K562 (cell line): ENCODE measurements around the gene KIF19.

Experiments used
- CTCF ChIP-seq, 3 experiments: IDR thresholded peaks in 2 of 3; conservative IDR thresholded peaks in 1 of 3; 2 replicates each; pipeline ENCODE4 v1.5.1; 2011 to 2012; ENCODE audit warnings: low read length in 3 of 3, mild to moderate bottlenecking in 3 of 3, control low read depth in 2 of 3, improper control_type of control experiment in 1 of 3, inconsistent platforms in 1 of 3, low read depth in 1 of 3, mixed read lengths in 1 of 3, moderate library complexity in 1 of 3; ENCODE audit not compliant: insufficient read depth in 2 of 3
- ZNF695 ChIP-seq: fragments of 450-650 bp; formaldehyde crosslinking; IDR thresholded peaks from 2 replicates; pipeline ENCODE4 v1.4.0; 2020; ENCODE audit warnings: mild to moderate bottlenecking, moderate library complexity

GRCh38 chr17:74287031-74287602 lies 38.9 kb upstream of the KIF19 start:
- no peak for TF ChIP-seq CTCF (IDR thresholded peaks at IDR 0.05 in 2 of 3, conservative IDR thresholded peaks at IDR 0.05 in 1 of 3; ENCODE audit: insufficient read depth in 2 of 3, low read depth in 1 of 3, low read length in 3 of 3)
- no peak for TF ChIP-seq ZNF695 (CRISPR knock-in tag)
